ENCODE measurements around the gene PSMD3. TPM values are rescaled to one million over a fixed set of nuclear protein-coding genes. Genes with fewer than 3 reads are reported as not detected.

PSMD3 gene
- total and polyA plus RNA-seq, 9 of the 15 experiments (the other 6 are each of a cell fraction or from before 2014, with no cell fraction given): 2.0 to 251 (median 135) TPM

- intact Hi-C loops (cut with micrococcal nuclease): no loop called here
- no peak overlapping the region for H3K27ac ChIP-seq (ENCODE audit: extremely low read depth, low read depth, low read length)
- ChIA-PET CTCF (ENCODE audit: low intra/inter-chr PET ratio) (no interaction called here), POLR2A (interaction anchor here (0.7 to 3.3 kb wide), 6 partner anchors 8 to 159 kb away, joined by 3 to 13 read pairs (median 4); partner anchors contain the start of gene PSMD3)
- H3K36me3 ChIP-seq (ENCODE audit: control insufficient read depth, insufficient read depth, low read length): peaks cover 31% of the 10 kb centered on the region; the same call in 2 of the 3 replicates
- H3K4me1 ChIP-seq (replicated peaks in 1 of 2; ENCODE audit: control insufficient read depth in 2 of 2, insufficient read depth in 2 of 2, low read length in 2 of 2): peaks cover 3 to 7% of the 10 kb centered on the region in 2 experiments; a peak in 3 of 5 replicates
- H4K20me1 ChIP-seq (replicated peaks; ENCODE audit: control insufficient read depth, insufficient read depth, low read length): no peaks in the 10 kb centered on the region
- no peaks in the 10 kb centered on the region for H3K9me3 ChIP-seq (replicated peaks; ENCODE audit: control insufficient read depth, insufficient read depth, low read depth, low read length)
- no peak for DNase-seq (ENCODE audit: extremely low read depth in 1 of 4, low spot score in 3 of 4)
- no peaks in the 10 kb centered on the region for H3K79me2 ChIP-seq (ENCODE audit: control insufficient read depth, insufficient read depth, low read length)
- no peak overlapping the region for H3K4me2 ChIP-seq (ENCODE audit: insufficient read depth, low read length)
- no peak overlapping the region for H3K4me3 ChIP-seq
- no peaks in the 10 kb centered on the region for H3K9me1 ChIP-seq (ENCODE audit: control insufficient read depth, insufficient read depth, low read length)
- H3K9ac ChIP-seq (ENCODE audit: insufficient read depth in 1 of 2, low read depth in 2 of 2, low read length in 2 of 2): no peak overlapping the region
- no peaks in the 10 kb centered on the region for H3K27me3 ChIP-seq (ENCODE audit: control insufficient read depth in 2 of 2, insufficient read depth in 2 of 2, low read length in 2 of 2)
- TF ChIP-seq ZC3H8 (IDR thresholded peaks at IDR 0.05): no peak
- no peak for TF ChIP-seq TEAD2 (tag; IDR thresholded peaks at IDR 0.05)
- no peak for TF ChIP-seq ZBTB7A (IDR thresholded peaks at IDR 0.05; ENCODE audit: borderline replicate concordance, control insufficient read depth, low read depth, low read length)
- peak; percentile 77 for TF ChIP-seq ZNF316 (IDR thresholded peaks at IDR 0.05)
- TF ChIP-seq ATF3 (IDR thresholded peaks at IDR 0.05): no peak
- no peak for TF ChIP-seq ATF3 (CRISPR knock-in tag; conservative IDR thresholded peaks at IDR 0.05)
- TF ChIP-seq C11orf30 (IDR thresholded peaks at IDR 0.05; ENCODE audit: low read depth): peak; percentile 62; the same call in 1 of the 2 replicates
- TF ChIP-seq ZNF584 (CRISPR knock-in tag; IDR thresholded peaks at IDR 0.05; ENCODE audit: low read depth): no peak
- TF ChIP-seq REST (IDR thresholded peaks at IDR 0.05; ENCODE audit: borderline replicate concordance): no peak
- TF ChIP-seq REST (CRISPR knock-in tag; IDR thresholded peaks at IDR 0.05; ENCODE audit: low read depth): no peak
- H2AFZ ChIP-seq (ENCODE audit: low read depth, low read length): no peak overlapping the region
- no peak for ATAC-seq
- WGBS (ENCODE audit: insufficient coverage, low coverage, missing lambda C conversion rate): 57% methylated on average over 7 of the region's 7 CpGs
- no TSS peak for BruUV-seq (replicated peaks)
- in situ Hi-C loops (cut with MboI): loop anchor here (25.0 kb wide), 1 partner anchor 287 kb away; the partner anchor contains the start of gene CDC6
- no peak for FAIRE-seq
Measured at GRCh38 chr17:40000161-40000560, 19.6 kb downstream of the PSMD3 start.

Measured in K562 (cell line).